Vagina (tissue), 2 donors: ENCODE results near the gene PRDM1. TPM values are rescaled to one million over a fixed set of nuclear protein-coding genes. Genes with fewer than 3 reads are reported as not detected.

Experiments
- DNase-seq, 2 donors: peaks; one replicate each; pipeline ENCODE4 v3.0.0-alpha.2; 2017; ENCODE audit errors: extremely low spot score in 2 of 2
- H3K27ac ChIP-seq: fragments of 200-600 bp; sonication (generic); one replicate; pipeline ENCODE4 v1.5.1; 2019
- H3K27me3 ChIP-seq: fragments of 200-600 bp; sonication (generic); one replicate; pipeline ENCODE4 v1.5.1; 2019
- H3K36me3 ChIP-seq, 2 donors: fragments of 200-600 bp; sonication (generic); one replicate each; pipeline ENCODE4 v1.5.1; 2017 to 2019
- H3K4me1 ChIP-seq: fragments of 200-600 bp; sonication (generic); one replicate; pipeline ENCODE4 v1.5.1; 2019
- H3K4me3 ChIP-seq, 2 donors: fragments of 200-600 bp; sonication (generic); 1 replicate in 1 of 2; 2 replicates in 1 of 2; pipeline ENCODE4 v1.5.1; 2016 to 2019
- H3K9me3 ChIP-seq: fragments of 200-600 bp; sonication (generic); one replicate; pipeline ENCODE4 v1.5.1; 2019
- POLR2A ChIP-seq, 2 donors: fragments of 450-650 bp; IDR thresholded peaks; one replicate each; pipeline ENCODE4 v1.6.1; 2017; ENCODE audit warnings: antibody characterized with exemption in 2 of 2, mild to moderate bottlenecking in 2 of 2, moderate library complexity in 2 of 2
- POLR2AphosphoS5 ChIP-seq, 2 donors: sonication (generic); formaldehyde crosslinking; IDR thresholded peaks; one replicate each; pipeline ENCODE4 v1.9.0; 2017; ENCODE audit warnings: antibody characterized with exemption in 2 of 2, mild to moderate bottlenecking in 2 of 2, low read depth in 1 of 2; ENCODE audit not compliant: insufficient read depth in 1 of 2
- intact Hi-C: fragments of 100-400 bp; cut with DNase I; formaldehyde crosslinking; loops from one replicate; pipeline ENCODE4 v1.15.1; 2023
- total RNA-seq: library from RNA; depleted of rRNA; stranded (reverse); fragments of >200 nt; gene quantifications from one replicate; pipeline ENCODE4 v1.2.3, GENCODE V29; 2016
- TF ChIP-seq, protein P1 (sequence below), 3 experiments: fragments of 450-650 bp in 2 of 3; fragments of 200-600 bp in 1 of 3; sonication (generic) in 1 of 3; IDR thresholded peaks; one replicate each; pipeline ENCODE4 v1.5.1; 2017 to 2019; ENCODE audit warnings: antibody characterized with exemption in 3 of 3, mild to moderate bottlenecking in 2 of 3, moderate library complexity in 2 of 3

Gene PRDM1
- total RNA-seq, 1 donor from 2014 or later = 27.0 TPM

GRCh38 chr6:106138151-106138550 is 52.0 kb downstream of the PRDM1 start:
- Histone ChIP-seq H3K36me3 (no peaks in the 10 kb centered on the region), H3K27me3 (no peaks in the 10 kb centered on the region), H3K4me1 (peaks cover 16% of the 10 kb centered on the region), H3K4me3 (no peak overlapping the region), H3K27ac (no peak overlapping the region), H3K9me3 (no peaks in the 10 kb centered on the region)
- DNase-seq = no peak
- no peak for TF ChIP-seq POLR2AphosphoS5 (IDR thresholded peaks at IDR 0.05; ENCODE audit: insufficient read depth in 1 of 2, low read depth in 1 of 2)
- intact Hi-C loops = no loop called here

GRCh38 chr6:106141441-106142237 is 55.5 kb downstream of the PRDM1 start:
- Histone ChIP-seq H3K4me3 (no peak overlapping the region), H3K27ac (no peak overlapping the region), H3K9me3 (no peaks in the 10 kb centered on the region), H3K27me3 (no peaks in the 10 kb centered on the region), H3K4me1 (no peaks in the 10 kb centered on the region), H3K36me3 (no peaks in the 10 kb centered on the region)
- TF ChIP-seq, protein P1, sequence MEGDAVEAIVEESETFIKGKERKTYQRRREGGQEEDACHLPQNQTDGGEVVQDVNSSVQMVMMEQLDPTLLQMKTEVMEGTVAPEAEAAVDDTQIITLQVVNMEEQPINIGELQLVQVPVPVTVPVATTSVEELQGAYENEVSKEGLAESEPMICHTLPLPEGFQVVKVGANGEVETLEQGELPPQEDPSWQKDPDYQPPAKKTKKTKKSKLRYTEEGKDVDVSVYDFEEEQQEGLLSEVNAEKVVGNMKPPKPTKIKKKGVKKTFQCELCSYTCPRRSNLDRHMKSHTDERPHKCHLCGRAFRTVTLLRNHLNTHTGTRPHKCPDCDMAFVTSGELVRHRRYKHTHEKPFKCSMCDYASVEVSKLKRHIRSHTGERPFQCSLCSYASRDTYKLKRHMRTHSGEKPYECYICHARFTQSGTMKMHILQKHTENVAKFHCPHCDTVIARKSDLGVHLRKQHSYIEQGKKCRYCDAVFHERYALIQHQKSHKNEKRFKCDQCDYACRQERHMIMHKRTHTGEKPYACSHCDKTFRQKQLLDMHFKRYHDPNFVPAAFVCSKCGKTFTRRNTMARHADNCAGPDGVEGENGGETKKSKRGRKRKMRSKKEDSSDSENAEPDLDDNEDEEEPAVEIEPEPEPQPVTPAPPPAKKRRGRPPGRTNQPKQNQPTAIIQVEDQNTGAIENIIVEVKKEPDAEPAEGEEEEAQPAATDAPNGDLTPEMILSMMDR (IDR thresholded peaks at IDR 0.05) = no peak
- intact Hi-C loops = no loop called here
- DNase-seq = no peak

GRCh38 chr6:106142876-106143431 is 56.8 kb downstream of the PRDM1 start:
- TF ChIP-seq POLR2A (IDR thresholded peaks at IDR 0.05) (no peak), POLR2AphosphoS5 (IDR thresholded peaks at IDR 0.05; ENCODE audit: insufficient read depth in 1 of 2, low read depth in 1 of 2) (no peak)
- TF ChIP-seq, protein P1 (IDR thresholded peaks at IDR 0.05) = no peak
- Histone ChIP-seq H3K9me3 (no peaks in the 10 kb centered on the region), H3K4me3 (no peak overlapping the region), H3K4me1 (no peaks in the 10 kb centered on the region), H3K27ac (no peak overlapping the region), H3K27me3 (no peaks in the 10 kb centered on the region), H3K36me3 (no peaks in the 10 kb centered on the region)
- intact Hi-C loops = no loop called here
- no peak for DNase-seq

DNA sequence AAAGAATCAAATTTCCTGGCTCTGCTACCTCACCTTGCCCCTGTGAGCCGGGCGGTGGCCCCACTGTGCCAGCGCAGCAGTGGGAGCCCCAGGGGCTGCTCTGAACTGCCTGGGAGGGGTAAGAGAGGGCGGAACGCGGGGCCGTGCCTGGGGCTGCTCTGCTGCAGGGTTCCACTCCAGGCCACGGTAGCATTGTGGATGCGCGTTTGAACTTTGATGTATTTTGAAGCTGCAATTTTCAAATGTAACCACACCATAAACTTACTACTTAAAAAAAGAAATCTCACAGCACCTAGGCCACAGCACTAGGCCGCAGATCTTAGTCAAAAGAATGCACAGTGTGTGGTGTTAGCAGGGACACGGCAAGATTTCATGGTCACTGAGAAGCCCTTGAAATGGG is 57.5 kb downstream of the PRDM1 start:
- no peaks in the 10 kb centered on the region for H3K27me3 ChIP-seq
- intact Hi-C loops = no loop called here
- no peaks in the 10 kb centered on the region for H3K36me3 ChIP-seq
- no peaks in the 10 kb centered on the region for H3K4me1 ChIP-seq
- no peak for DNase-seq
- no peak overlapping the region for H3K27ac ChIP-seq
- H3K9me3 ChIP-seq = no peaks in the 10 kb centered on the region
- no peak overlapping the region for H3K4me3 ChIP-seq
- TF ChIP-seq POLR2A (IDR thresholded peaks at IDR 0.05) (no peak), POLR2AphosphoS5 (IDR thresholded peaks at IDR 0.05; ENCODE audit: insufficient read depth in 1 of 2, low read depth in 1 of 2) (no peak)
- TF ChIP-seq, protein P1 (IDR thresholded peaks at IDR 0.05) = no peak

DNA sequence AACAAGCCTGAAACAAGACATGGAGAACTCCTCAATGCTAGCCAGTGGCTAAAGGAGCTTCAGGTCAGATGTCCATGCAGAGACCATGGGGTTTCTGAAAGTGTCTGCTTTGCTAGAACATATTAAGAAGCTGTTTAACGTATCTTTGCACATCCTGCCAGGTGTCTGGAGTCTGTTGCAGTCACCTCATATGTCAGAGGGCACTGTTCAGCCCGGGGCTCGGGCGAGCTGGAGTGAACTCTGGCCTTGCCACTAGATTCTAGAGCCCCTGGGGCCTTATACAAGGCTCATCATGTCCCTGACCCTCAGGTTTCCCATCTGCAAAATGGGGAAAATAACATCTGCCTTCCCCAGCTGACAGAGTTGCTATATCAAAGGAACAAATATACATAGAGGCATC is 59.0 kb downstream of the PRDM1 start:
- no peak for DNase-seq
- intact Hi-C loops = no loop called here
- Histone ChIP-seq H3K27me3 (no peaks in the 10 kb centered on the region), H3K27ac (no peak overlapping the region), H3K4me1 (no peaks in the 10 kb centered on the region), H3K36me3 (no peaks in the 10 kb centered on the region), H3K4me3 (no peak overlapping the region), H3K9me3 (no peaks in the 10 kb centered on the region)
- no peak for TF ChIP-seq POLR2AphosphoS5 (IDR thresholded peaks at IDR 0.05; ENCODE audit: insufficient read depth in 1 of 2, low read depth in 1 of 2)
- TF ChIP-seq POLR2A (IDR thresholded peaks at IDR 0.05) = no peak
- TF ChIP-seq, protein P1 (IDR thresholded peaks at IDR 0.05) = no peak
